IPS-18a (cell line): ENCODE results near the gene ABHD8.

Experiments used
- H3K27ac ChIP-seq: one replicate; pipeline ENCODE4 v1.5.1; 2013; ENCODE audit warnings: low read length
- H3K27me3 ChIP-seq: one replicate; pipeline ENCODE4 v1.6.1; 2013; ENCODE audit warnings: mild to moderate bottlenecking, low read length; ENCODE audit not compliant: control insufficient read depth, insufficient read depth
- H3K36me3 ChIP-seq: one replicate; pipeline ENCODE4 v1.6.1; 2013; ENCODE audit warnings: low read depth, low read length; ENCODE audit not compliant: control insufficient read depth
- H3K4me1 ChIP-seq: one replicate; pipeline ENCODE4 v1.6.1; 2013; ENCODE audit warnings: low read depth, low read length; ENCODE audit not compliant: control insufficient read depth
- H3K4me3 ChIP-seq: one replicate; pipeline ENCODE4 v1.5.1; 2013; ENCODE audit warnings: low read length
- H3K9ac ChIP-seq: one replicate; pipeline ENCODE4 v1.6.1; 2013; ENCODE audit warnings: mild to moderate bottlenecking, low read length, moderate library complexity
- H3K9me3 ChIP-seq: one replicate; pipeline ENCODE4 v1.6.1; 2013; ENCODE audit warnings: low read depth, low read length; ENCODE audit not compliant: control insufficient read depth

The ABHD8 gene

DNA sequence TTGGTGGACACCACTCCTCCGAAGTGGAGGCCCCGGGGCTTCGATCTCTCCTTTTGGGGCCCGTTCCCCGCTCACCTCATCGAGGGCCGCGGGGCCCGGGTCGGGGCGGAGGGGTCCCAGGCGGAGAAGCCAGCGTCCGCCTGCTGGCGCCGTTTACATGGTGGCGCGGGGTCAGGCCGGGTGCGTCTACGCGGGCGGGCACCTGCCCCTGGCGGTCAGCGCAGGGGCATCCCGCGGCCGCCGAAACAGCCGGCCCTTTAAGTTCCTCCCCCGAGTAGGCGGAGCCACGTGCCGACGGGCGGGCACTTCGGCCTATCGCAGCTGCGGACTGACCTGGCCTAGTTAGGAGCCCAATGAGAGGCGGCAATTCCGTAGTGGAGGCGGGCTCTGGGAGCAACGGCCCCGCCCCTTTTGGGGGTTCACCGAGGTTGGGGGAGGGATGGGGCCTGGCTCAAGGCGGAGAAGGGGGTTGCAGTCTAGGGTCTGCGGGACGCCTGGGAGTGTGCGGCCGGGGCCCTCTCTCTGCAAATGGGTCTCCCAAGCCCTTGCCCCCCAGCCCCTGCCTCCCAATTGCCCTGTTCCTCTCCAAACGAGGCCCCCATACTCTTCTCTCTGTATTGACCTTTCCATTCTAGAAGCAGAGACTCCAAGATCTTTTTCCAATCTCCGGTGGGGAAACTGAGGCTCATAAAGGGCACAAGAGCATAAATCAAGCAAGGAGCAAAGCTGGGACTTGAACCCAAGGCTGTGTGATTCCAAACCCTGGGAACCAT is at the start of gene ABHD8:
Gene ABHD8 (minus strand): TSS at position 259 of the 773 bp plus-strand sequence. CDS start 1,809 bp downstream, outside the sequence.
- Histone ChIP-seq H3K27me3 (no peaks in the 10 kb centered on the region), H3K4me3 (peak within 1 kb of the TSS; percentile 58), H3K36me3 (no peaks in the 10 kb centered on the region), H3K9me3 (no peaks in the 10 kb centered on the region), H3K9ac (peak within 1 kb of the TSS; percentile 37), H3K27ac (no peak within 1 kb of the TSS), H3K4me1 (peaks cover 15% of the 10 kb centered on the region)

- Histone ChIP-seq H3K4me1 (no peaks in the 10 kb centered on the region), H3K27me3 (no peaks in the 10 kb centered on the region), H3K36me3 (no peaks in the 10 kb centered on the region), H3K4me3 (no peak overlapping the region), H3K9ac (no peak overlapping the region), H3K27ac (no peak overlapping the region), H3K9me3 (no peaks in the 10 kb centered on the region)
Measured at GRCh38 chr19:17352608-17353280, 49.5 kb upstream of the ABHD8 start.

DNA sequence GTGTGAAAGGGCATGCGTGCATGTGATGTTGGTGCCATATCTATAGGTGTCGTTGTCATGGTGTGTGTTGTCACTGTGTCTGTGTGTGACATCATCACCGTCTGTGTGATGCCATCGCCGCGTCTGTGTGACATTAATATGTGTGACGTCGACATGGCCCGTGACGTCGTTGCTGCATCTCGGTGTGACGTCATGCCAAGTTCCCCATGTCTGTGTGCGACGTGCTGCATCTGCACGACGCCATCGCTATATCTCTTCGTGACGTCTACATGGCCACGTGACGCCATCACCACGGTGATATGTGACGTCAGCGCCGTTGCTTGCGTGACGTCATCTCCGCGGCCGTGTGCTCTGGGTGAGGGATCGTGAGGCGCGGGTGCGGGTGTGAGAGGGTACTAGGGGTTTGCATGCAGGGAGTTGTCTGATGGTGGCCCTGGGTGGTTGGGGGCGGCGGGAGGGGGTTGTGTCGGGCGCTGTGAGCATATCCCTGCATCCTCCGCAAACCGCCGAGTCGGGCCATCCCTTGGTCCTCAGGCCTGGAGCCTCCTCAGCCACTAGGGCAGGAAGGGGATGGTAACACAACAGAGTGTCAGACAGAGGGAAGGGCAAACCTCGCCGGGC is 48.7 kb upstream of the ABHD8 start:
- Histone ChIP-seq H3K9ac (no peak overlapping the region), H3K36me3 (no peaks in the 10 kb centered on the region), H3K9me3 (no peaks in the 10 kb centered on the region), H3K4me3 (no peak overlapping the region), H3K27me3 (no peaks in the 10 kb centered on the region), H3K4me1 (no peaks in the 10 kb centered on the region), H3K27ac (no peak overlapping the region)

DNA sequence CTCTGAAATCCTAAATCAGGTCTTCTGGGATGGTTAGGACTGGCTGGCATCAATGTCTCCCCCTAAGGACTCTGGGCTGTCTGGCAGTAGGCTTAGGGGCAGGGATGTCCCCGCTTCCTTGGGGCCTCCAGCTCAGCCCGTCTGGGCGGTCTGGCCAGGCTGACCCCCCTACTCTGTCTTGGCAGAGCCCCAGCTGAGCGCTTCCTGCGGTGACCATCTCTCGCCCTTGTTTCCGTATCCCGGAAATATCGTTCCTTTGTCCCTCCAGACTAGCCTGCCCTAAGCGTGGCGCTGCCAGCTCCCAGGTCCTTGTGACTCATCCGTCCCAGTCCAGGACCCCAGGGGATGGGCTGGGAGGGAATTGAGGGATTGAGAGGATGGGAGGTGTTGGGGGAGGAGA is 45.5 kb upstream of the ABHD8 start:
- peak overlapping the region; percentile 26 for H3K9ac ChIP-seq
- no peak overlapping the region for H3K4me3 ChIP-seq
- no peaks in the 10 kb centered on the region for H3K4me1 ChIP-seq
- no peaks in the 10 kb centered on the region for H3K27me3 ChIP-seq
- no peaks in the 10 kb centered on the region for H3K9me3 ChIP-seq
- H3K27ac ChIP-seq, result no peak overlapping the region
- no peaks in the 10 kb centered on the region for H3K36me3 ChIP-seq

- no peaks in the 10 kb centered on the region for H3K27me3 ChIP-seq
- H3K9ac ChIP-seq, result no peak overlapping the region
- H3K4me1 ChIP-seq, result no peaks in the 10 kb centered on the region
- no peak overlapping the region for H3K4me3 ChIP-seq
- no peak overlapping the region for H3K27ac ChIP-seq
- H3K9me3 ChIP-seq, result no peaks in the 10 kb centered on the region
- no peaks in the 10 kb centered on the region for H3K36me3 ChIP-seq
Measured at GRCh38 chr19:17347877-17348276, 44.7 kb upstream of the ABHD8 start.

DNA sequence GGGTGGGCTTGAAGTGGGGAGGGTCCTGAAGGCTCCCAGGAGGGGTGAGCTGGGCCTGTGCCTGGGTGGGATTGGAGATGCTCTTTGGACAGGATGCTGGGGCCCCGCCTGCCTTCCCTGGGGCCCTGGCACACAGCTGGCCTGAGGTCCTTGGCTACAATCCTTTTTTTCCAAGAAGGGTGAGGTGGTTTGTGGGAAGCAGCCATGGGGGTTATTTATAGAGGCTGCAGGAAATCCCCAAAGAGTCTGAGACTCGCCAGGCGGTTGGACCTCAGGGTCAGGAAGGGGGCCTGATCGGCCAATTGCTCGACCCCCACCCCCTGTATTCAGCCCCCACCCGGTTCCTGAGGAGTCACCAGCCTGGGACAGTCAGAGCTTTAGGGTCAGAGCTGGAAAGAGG is 44.1 kb upstream of the ABHD8 start:
- no peak overlapping the region for H3K9ac ChIP-seq
- no peaks in the 10 kb centered on the region for H3K4me1 ChIP-seq

GRCh38 chr19:17346109-17346671 is 43.0 kb upstream of the ABHD8 start:
- no peaks in the 10 kb centered on the region for H3K27me3 ChIP-seq
- no peak overlapping the region for H3K9ac ChIP-seq
- H3K4me1 ChIP-seq, result no peaks in the 10 kb centered on the region
- H3K9me3 ChIP-seq, result no peaks in the 10 kb centered on the region
- peaks cover 5% of the 10 kb centered on the region for H3K36me3 ChIP-seq
- H3K27ac ChIP-seq, result no peak overlapping the region
- no peak overlapping the region for H3K4me3 ChIP-seq

More for the DNA sequence above, 44.1 kb upstream of the ABHD8 start:
- Histone ChIP-seq H3K9me3 (no peaks in the 10 kb centered on the region), H3K36me3 (no peaks in the 10 kb centered on the region), H3K4me3 (no peak overlapping the region), H3K27ac (no peak overlapping the region), H3K27me3 (no peaks in the 10 kb centered on the region)

DNA sequence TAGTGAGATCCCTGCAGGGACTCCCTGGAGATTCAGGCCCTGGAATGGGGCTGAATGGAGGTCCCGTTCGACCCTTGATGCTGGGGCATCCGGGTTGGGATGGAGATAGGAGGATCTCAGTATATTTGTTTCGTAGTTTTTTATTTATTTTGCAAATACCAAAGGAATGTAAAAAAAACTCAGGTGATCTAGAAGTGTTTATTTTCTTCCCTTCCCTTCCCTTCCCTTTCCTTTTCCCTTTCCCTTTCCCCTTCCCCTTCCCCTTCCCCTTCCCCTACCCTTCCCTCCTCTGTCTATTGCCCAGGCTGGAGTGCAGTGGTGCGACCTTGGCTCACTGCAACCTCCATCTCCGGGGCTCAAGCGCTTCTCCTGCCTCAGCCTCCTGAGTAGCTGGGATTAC is 38.6 kb upstream of the ABHD8 start:
- Histone ChIP-seq H3K9me3 (no peaks in the 10 kb centered on the region), H3K4me3 (no peak overlapping the region), H3K27ac (no peak overlapping the region), H3K9ac (no peak overlapping the region), H3K36me3 (peaks cover 6% of the 10 kb centered on the region), H3K27me3 (no peaks in the 10 kb centered on the region), H3K4me1 (peaks cover 9% of the 10 kb centered on the region)

GRCh38 chr19:17341386-17341785 is 38.2 kb upstream of the ABHD8 start:
- no peaks in the 10 kb centered on the region for H3K9me3 ChIP-seq
- H3K9ac ChIP-seq, result no peak overlapping the region
- H3K27ac ChIP-seq, result no peak overlapping the region
- H3K4me1 ChIP-seq, result peaks cover 9% of the 10 kb centered on the region
- peaks cover 6% of the 10 kb centered on the region for H3K36me3 ChIP-seq
- no peak overlapping the region for H3K4me3 ChIP-seq
- no peaks in the 10 kb centered on the region for H3K27me3 ChIP-seq

DNA sequence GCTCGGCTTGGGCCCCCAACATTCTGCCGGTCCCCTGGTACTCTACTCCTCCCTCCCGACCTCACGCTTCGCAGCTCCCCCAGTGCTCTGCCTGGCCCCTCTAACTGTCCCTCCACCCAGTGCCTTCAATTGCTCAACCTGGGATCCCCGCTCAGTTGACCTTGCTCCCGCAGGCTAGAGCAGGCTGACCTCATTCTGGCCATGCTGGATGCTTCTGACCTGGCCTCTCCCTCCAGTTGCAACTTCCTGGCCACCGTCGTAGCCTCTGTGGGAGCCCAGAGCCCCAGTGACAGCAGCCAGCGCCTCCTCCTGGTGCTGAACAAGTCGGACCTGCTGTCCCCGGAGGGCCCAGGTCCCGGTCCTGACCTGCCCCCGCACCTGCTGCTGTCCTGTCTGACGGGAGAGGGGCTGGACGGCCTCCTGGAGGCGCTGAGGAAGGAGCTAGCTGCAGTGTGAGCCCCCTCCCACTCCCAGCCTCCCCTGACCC is 37.7 kb upstream of the ABHD8 start:
- Histone ChIP-seq H3K4me3 (peak overlapping the region; percentile 7), H3K4me1 (peaks cover 9% of the 10 kb centered on the region), H3K9ac (no peak overlapping the region), H3K9me3 (no peaks in the 10 kb centered on the region), H3K27me3 (no peaks in the 10 kb centered on the region), H3K36me3 (peaks cover 6% of the 10 kb centered on the region), H3K27ac (no peak overlapping the region)

DNA sequence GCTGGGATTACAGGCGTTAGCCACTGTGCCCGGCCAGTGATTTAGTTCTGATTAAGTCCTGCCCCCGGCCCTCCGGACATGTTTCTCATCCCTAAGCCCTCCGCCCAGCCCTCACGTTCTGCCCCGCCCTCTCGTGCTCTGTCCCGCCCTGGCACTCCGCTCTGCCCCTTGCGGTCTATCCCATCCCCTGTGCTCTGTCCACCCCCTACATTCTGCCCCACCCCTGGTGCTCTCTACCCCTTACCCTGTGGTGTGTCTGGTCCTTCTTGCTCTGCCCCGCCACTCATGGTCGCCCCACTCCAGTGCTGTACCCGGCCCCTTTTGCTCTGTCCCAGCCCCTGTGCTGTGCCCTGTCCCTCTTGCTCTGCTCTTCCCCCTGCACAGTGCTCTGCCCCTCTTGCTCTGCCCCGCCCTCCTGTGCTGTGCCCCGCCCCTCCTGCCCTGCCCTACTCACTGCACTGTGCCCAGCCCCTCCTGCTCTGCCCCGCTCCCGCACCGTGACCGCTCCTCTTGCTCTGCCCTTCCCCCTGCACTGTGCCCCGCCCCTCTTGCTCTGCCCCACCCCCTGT is 37.2 kb upstream of the ABHD8 start:
- no peak overlapping the region for H3K27ac ChIP-seq
- no peaks in the 10 kb centered on the region for H3K9me3 ChIP-seq
- peak overlapping the region; percentile 7 for H3K4me3 ChIP-seq
- peaks cover 9% of the 10 kb centered on the region for H3K4me1 ChIP-seq
- H3K9ac ChIP-seq, result no peak overlapping the region
- no peaks in the 10 kb centered on the region for H3K27me3 ChIP-seq
- H3K36me3 ChIP-seq, result peaks cover 6% of the 10 kb centered on the region
